Measurements from ENCODE around the gene CCDC183.
"Not testable (repeated sequence)": the region's sequence is repeated elsewhere in the genome, so short reads cannot be mapped to it uniquely, and the experiment has no call there.

Gene CCDC183

DNA sequence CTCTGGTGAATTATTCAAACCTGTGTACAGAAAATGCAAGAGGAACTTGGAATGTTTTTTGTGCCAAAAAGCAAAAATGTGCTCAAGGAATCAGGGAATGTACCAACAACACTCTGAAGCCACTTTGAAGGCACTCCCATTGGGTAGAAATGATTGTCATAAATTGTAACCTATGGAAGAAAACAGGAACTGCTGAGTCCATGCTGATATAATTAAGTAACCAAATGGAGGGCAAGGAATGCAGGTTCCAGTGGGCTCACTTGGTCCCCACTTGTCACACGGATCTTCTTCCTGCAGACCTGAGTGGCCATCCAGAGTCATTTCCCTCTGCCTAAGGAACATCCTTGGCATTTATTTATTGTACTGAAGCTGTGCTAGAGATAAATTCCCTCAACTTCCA, 44.9 kb upstream of the CCDC183 start:
- DNase-seq (ENCODE audit: extremely low read depth, low read depth), result no peak
- TF ChIP-seq, protein P1, sequence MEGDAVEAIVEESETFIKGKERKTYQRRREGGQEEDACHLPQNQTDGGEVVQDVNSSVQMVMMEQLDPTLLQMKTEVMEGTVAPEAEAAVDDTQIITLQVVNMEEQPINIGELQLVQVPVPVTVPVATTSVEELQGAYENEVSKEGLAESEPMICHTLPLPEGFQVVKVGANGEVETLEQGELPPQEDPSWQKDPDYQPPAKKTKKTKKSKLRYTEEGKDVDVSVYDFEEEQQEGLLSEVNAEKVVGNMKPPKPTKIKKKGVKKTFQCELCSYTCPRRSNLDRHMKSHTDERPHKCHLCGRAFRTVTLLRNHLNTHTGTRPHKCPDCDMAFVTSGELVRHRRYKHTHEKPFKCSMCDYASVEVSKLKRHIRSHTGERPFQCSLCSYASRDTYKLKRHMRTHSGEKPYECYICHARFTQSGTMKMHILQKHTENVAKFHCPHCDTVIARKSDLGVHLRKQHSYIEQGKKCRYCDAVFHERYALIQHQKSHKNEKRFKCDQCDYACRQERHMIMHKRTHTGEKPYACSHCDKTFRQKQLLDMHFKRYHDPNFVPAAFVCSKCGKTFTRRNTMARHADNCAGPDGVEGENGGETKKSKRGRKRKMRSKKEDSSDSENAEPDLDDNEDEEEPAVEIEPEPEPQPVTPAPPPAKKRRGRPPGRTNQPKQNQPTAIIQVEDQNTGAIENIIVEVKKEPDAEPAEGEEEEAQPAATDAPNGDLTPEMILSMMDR (IDR thresholded peaks at IDR 0.05; ENCODE audit: low read depth, low read length), result no peak

DNA sequence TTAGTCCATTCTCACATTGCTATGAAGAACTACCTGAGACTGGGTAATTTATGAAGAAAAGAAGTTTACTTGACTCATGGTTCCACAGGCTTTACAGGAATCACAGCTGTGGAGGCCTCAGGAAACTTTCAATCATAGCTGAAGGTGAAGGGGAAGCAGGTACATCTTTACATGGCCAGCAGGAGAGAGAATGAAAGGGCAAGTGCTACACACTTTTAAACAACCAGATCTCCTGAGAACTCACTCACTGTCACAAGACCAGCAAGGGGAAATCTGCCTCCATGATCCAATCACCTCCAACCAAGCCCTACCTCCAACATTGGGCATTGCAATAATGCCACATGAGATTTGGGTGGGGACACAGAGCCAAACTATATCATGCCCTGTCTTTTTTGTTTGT, 44.3 kb upstream of the CCDC183 start:
- DNase-seq (ENCODE audit: extremely low read depth, low read depth), result no peak
- TF ChIP-seq, protein P1 (IDR thresholded peaks at IDR 0.05; ENCODE audit: low read depth, low read length), result no peak

DNA sequence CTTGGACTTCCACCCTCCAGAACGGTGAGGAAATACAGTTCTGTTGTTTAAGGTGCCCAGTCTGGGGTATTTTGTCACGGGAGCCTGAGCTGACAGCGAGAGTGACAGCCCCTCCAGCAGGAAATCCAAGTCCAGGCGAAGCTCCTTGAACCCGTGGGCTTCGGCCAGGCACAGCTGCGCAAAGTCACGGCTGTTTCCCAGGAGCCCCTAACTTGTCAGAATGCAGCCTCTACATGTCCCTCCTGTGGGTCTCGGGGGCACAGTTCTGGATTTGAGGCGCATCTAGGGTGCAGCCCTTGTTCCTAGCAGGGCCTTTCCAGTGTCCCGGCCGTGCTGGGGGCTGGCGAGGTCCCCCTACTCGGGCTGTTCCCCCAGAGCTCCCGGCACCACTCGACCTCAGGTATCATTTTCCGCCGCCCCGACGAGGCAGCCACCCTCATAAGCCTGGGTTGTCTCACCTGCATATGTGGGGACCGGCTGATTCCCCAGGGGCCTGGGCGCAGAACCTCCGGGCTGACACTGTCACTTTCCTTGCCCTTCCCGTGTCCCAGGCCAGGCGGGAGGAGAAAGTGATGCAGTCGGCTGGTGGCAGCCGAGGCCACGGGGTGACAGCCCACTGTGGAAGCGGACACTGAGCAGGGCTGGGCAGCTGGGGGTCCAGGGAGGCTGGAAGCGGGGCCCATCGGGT, 42.6 kb upstream of the CCDC183 start:
- DNase-seq (ENCODE audit: extremely low read depth, low read depth), result no peak
- TF ChIP-seq, protein P1 (IDR thresholded peaks at IDR 0.05; ENCODE audit: low read depth, low read length), result no peak

DNA sequence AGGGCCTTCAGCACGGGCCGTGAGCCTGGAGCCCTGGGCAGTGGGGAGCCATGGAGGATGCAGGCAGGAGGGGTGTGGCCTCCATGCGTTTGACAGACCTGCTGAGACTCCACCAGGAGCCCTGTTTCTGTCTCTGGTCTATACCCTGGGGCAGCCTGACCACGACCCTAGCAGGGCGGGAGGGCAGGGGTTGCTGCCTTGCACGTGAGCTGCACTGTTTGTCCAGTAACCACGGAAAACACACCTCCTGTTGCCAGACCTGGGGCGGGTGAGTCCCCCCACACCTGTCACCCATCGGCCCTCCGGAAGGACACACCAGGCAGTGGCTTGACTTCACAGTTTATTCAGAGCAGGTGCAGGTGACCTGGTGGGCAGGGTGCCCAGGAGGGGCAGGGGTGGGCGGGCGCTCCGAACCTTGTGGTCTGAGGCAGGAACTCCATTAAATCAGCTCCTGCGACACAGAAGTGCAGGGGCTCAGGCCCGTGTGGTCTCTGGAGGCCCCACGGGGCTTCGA, 42.0 kb upstream of the CCDC183 start:
- TF ChIP-seq, protein P1 (IDR thresholded peaks at IDR 0.05; ENCODE audit: low read depth, low read length), result no peak
- DNase-seq (ENCODE audit: extremely low read depth, low read depth), result no peak

DNA sequence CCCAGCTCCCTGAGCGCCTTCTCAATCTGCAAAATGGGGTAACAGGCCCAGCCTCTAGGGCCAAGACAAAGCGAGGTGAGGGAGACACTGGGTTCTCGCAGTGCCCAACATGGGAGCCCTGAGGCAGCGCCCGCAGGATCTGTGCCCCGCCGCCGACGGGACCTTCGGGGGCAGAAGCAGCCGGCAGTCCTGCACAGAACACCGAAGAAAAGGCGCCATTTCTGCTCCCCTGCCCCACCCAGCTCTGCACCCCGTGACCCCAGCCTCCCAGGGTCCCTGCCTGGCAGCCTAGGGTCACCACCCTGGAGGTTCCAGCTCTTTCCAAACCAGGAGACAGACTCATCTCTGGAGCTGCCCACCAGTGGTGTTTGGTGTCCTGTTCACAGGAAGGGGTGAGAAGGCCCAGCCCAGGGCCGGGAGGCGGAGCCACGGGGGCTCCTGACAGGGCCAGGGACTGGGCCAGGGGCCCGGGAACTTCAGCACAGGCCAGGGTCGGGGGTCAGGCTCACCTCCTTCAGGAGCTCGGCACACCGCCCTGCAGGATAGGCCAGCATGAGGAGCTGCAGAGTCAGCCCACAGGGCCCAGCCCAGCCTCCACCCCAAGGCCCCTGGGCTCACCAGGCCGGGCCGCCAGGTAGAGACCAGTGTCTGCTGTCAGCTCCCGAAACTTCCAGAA, 41.4 kb upstream of the CCDC183 start:
- no peak for DNase-seq (ENCODE audit: extremely low read depth, low read depth)
- TF ChIP-seq, protein P1 (IDR thresholded peaks at IDR 0.05; ENCODE audit: low read depth, low read length), result no peak

DNA sequence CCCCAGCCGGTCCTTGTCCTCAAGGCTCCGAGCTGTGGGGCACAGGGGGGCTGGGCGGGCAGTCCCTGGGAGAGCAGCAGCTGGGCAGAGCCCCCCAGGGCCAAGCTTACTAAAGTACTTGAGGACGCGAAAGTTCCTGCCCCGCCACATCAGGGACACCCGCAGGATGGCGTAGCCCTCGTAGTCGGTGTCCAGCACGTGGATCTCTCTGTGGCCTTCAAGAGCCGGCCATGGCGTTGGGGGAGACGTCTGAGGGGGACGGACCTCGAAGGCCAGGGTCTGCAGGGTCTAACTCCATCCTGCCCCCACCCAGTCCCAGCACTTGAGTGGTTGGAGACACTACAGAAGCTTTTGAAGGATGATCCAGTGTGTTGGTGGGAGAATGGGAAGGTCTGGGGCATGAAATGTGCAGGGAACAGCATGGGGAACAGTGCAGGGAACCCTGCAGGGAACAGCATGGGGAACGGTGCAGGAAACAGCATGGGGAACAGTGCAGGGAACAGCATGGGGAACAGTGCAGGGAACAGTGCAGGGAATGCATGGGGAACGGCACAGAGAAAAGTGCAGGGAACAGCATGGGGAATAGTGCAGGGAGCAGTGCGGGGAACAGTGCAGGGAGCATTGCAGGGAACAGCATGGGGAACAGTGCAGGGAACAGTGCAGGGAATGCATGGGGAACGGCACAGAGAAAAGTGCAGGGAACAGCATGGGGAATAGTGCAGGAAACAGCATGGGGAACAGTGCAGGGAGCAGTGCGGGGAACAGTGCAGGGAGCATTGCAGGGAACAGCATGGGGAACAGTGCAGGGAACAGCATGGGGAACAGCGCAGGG, 40.6 kb upstream of the CCDC183 start:
- not testable (repeated sequence) for DNase-seq (ENCODE audit: extremely low read depth, low read depth)

DNA sequence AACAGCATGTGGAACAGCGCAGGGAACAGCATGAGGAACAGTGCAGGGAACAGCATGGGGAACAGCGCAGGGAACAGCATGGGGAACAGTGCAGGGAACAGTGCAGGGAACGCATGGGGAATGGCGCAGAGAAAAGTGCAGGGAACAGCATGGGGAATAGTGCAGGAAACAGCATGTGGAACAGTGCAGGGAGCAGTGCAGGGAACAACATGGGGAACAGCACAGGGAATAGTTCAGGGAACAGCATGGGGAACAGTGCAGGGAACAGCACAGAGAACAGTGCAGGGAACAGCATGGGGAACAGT, 40.1 kb upstream of the CCDC183 start:
- TF ChIP-seq, protein P1 (IDR thresholded peaks at IDR 0.05; ENCODE audit: low read depth, low read length), result no peak
- DNase-seq (ENCODE audit: extremely low read depth, low read depth), result no peak

Data from AG09319 (cell line).